Tibial nerve (tissue), 4 donors: ENCODE results near the gene FAM13A. TPM values are rescaled to one million over a fixed set of nuclear protein-coding genes. Genes with fewer than 3 reads are reported as not detected.
"Not testable (repeated sequence)": the region's sequence is repeated elsewhere in the genome, so short reads cannot be mapped to it uniquely, and the experiment has no call there.

Source experiments
- DNase-seq, 2 donors: peaks; one replicate each; pipeline ENCODE4 v3.0.0-alpha.2; 2019; ENCODE audit warnings: low spot score in 2 of 2
- H3K27ac ChIP-seq, 4 donors: fragments of 200-600 bp; sonication (generic) in 3 of 4; one replicate each; pipeline ENCODE4 v1.5.1; 2017 to 2019; ENCODE audit warnings: mild to moderate bottlenecking in 1 of 4
- H3K27me3 ChIP-seq, 2 donors: fragments of 200-600 bp; sonication (generic) in 1 of 2; one replicate each; pipeline versions ENCODE4 v1.5.1 to v1.6.0; 2017 to 2019
- H3K36me3 ChIP-seq, 3 donors: fragments of 200-600 bp; sonication (generic); one replicate each; pipeline ENCODE4 v1.5.1; 2018 to 2019
- H3K4me1 ChIP-seq, 4 donors: fragments of 200-600 bp; sonication (generic) in 3 of 4; one replicate each; pipeline ENCODE4 v1.5.1; 2017 to 2019
- H3K4me3 ChIP-seq, 4 donors: fragments of 200-600 bp; sonication (generic) in 3 of 4; one replicate each; pipeline ENCODE4 v1.5.1; 2017 to 2019; ENCODE audit warnings: mild to moderate bottlenecking in 1 of 4, moderate library complexity in 1 of 4
- H3K9me3 ChIP-seq, 4 donors: fragments of 200-600 bp; sonication (generic) in 3 of 4; one replicate each; pipeline ENCODE4 v1.5.1; 2017 to 2019
- EP300 ChIP-seq, 2 donors: sonication (generic); formaldehyde crosslinking; IDR thresholded peaks; one replicate each; pipeline ENCODE4 v1.6.1; 2017; ENCODE audit warnings: antibody characterized with exemption in 2 of 2, mild to moderate bottlenecking in 1 of 2
- POLR2A ChIP-seq, 2 donors: fragments of 450-650 bp; IDR thresholded peaks; one replicate each; pipeline ENCODE4 v1.6.1; 2017; ENCODE audit warnings: antibody characterized with exemption in 2 of 2, mild to moderate bottlenecking in 2 of 2, moderate library complexity in 2 of 2
- WGBS, 2 donors: methylation state at CpG; one replicate each; pipeline ENCODE4 v1.1.5; 2018; 5-methylcytosine and 5-hydroxymethylcytosine counted together
- total RNA-seq, 4 donors: library from RNA; depleted of rRNA; stranded (reverse); fragments of >200 nt; gene quantifications; one replicate each; pipeline ENCODE4 v1.1.0, GENCODE V29; 2016
- TF ChIP-seq, protein P1 (sequence below), 5 experiments: fragments of 200-600 bp in 3 of 5; fragments of 450-650 bp in 2 of 5; sonication (generic) in 3 of 5; IDR thresholded peaks; one replicate each; pipeline ENCODE4 v1.5.1; 2016 to 2019; ENCODE audit warnings: antibody characterized with exemption in 5 of 5, mild to moderate bottlenecking in 3 of 5, moderate library complexity in 2 of 5

The FAM13A gene
- total RNA-seq, 4 donors from 2014 or later = 48.8 to 77.6 (median 58.8) TPM

DNA sequence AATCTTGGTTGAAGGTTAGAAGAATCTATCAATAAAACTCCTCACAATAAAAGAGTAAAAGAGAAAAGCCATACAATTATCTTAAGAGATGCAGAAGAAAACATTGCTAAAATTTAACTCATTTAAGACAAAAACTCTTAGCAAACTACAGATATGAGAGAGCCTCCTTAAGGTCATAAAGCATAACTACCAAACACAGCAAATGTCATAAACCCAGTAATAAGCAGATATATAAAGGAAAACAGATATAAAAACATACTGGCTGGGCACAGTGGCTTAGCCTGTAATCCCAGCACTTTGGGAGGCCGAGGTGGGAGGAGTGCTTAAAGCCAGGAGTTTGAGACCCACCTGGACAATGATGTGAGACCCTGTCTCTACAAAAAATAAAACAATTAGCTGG, 165.3 kb downstream of the FAM13A start:
- 71 to 88% methylated on average over 1 of the region's 1 CpG for WGBS, 2 donors
- H3K9me3 ChIP-seq = no peaks in the 10 kb centered on the region
- no peaks in the 10 kb centered on the region for H3K36me3 ChIP-seq
- no peak overlapping the region for H3K27ac ChIP-seq
- TF ChIP-seq, protein P1, sequence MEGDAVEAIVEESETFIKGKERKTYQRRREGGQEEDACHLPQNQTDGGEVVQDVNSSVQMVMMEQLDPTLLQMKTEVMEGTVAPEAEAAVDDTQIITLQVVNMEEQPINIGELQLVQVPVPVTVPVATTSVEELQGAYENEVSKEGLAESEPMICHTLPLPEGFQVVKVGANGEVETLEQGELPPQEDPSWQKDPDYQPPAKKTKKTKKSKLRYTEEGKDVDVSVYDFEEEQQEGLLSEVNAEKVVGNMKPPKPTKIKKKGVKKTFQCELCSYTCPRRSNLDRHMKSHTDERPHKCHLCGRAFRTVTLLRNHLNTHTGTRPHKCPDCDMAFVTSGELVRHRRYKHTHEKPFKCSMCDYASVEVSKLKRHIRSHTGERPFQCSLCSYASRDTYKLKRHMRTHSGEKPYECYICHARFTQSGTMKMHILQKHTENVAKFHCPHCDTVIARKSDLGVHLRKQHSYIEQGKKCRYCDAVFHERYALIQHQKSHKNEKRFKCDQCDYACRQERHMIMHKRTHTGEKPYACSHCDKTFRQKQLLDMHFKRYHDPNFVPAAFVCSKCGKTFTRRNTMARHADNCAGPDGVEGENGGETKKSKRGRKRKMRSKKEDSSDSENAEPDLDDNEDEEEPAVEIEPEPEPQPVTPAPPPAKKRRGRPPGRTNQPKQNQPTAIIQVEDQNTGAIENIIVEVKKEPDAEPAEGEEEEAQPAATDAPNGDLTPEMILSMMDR (IDR thresholded peaks at IDR 0.05) = no peak
- TF ChIP-seq EP300 (IDR thresholded peaks at IDR 0.05) (no peak), POLR2A (IDR thresholded peaks at IDR 0.05) (no peak)
- H3K4me1 ChIP-seq = no peaks in the 10 kb centered on the region
- H3K4me3 ChIP-seq = no peak overlapping the region
- DNase-seq = no peak
- H3K27me3 ChIP-seq = no peaks in the 10 kb centered on the region

DNA sequence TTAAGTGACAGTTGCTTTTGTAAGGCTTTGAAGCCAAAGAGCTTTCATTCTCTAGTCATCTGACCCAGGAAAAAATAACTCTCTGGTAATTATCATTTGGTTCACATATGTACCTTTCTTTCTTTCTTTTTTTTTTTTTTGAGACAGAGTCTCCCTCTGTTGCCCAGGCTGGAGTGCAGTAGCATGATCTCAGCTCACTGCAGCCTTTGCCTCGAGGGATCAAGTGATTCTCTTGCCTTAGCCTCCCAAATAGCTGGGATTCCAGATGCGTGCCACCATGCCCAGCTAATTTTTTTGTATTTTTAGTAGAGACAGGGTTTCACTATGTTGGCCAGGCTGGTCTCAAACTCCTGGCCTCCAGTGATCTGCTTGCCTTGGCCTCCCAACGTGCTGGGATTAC, 169.6 kb downstream of the FAM13A start:
- H3K4me3 ChIP-seq, H3K4me1 ChIP-seq, H3K27me3 ChIP-seq, H3K9me3 ChIP-seq, DNase-seq, H3K27ac ChIP-seq, H3K36me3 ChIP-seq: not testable (repeated sequence)
- WGBS, 2 donors = 65 to 70% methylated on average over 3 of the region's 3 CpGs

DNA sequence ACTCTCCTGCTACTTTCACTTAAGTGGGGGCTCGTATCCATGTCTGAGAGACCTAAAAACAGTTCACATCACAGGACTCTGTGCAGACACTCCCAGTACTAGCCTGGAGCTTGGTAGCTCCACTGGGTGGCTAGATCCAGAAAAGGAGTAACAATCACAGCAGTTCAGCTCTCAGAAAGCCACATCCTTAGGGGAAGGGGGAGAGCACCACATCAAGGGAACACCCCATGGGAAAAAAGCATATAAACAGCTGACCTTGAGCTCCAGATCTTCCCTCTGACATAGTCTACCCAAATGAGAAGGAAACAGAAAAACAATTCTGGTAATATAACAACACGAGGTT, 175.8 kb downstream of the FAM13A start:
- H3K27ac ChIP-seq = no peak overlapping the region
- no peak overlapping the region for H3K4me3 ChIP-seq
- no peak for TF ChIP-seq EP300 (IDR thresholded peaks at IDR 0.05)
- TF ChIP-seq POLR2A (IDR thresholded peaks at IDR 0.05) = no peak
- TF ChIP-seq, protein P1 (IDR thresholded peaks at IDR 0.05) = no peak
- peaks cover 0 to 9% (median 0%) of the 10 kb centered on the region in 4 donors for H3K9me3 ChIP-seq
- no peaks in the 10 kb centered on the region for H3K36me3 ChIP-seq
- no peak for DNase-seq
- no peaks in the 10 kb centered on the region for H3K27me3 ChIP-seq
- 53 to 62% methylated on average over 2 of the region's 2 CpGs for WGBS, 2 donors
- peaks cover 0 to 15% (median 0%) of the 10 kb centered on the region in 4 donors for H3K4me1 ChIP-seq

DNA sequence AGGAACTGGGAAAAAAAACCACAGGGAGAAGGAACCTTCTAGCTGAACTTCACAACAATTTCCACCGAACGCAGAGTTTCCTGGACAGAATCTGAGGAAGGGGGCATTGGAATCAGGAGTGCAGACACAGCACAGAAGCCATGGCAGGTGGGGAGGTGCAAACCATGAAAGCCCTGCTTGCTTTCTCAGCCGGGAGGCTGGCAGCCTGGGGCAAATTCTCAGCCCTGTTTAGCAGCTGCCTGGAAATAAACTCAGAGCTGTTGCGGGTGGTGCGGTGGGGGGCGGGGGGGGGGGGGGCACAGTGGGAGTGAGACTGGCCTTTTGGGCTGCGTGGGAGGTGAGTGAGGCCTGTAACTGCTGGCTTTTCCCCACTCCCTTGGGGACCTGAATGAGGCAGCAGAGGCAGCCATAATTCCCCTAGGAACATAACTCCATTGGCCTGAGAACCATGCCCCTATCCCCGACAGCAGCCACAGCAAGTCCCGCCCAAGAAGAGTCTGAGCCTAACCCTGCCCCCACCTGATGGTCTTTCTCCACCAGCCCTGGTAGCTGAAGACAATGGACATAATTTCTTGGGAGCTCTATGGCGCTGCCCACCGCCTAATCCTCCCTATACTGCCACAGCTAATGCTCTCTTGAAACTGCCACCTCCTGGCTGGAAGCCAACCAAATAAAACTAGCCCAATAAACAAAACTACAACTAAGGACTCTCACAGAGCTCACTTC, 176.3 kb downstream of the FAM13A start:
- Histone ChIP-seq H3K4me3 (no peak overlapping the region), H3K4me1 (peaks cover 0 to 15% (median 0%) of the 10 kb centered on the region in 4 donors), H3K36me3 (no peaks in the 10 kb centered on the region), H3K9me3 (peaks cover 0 to 9% (median 0%) of the 10 kb centered on the region in 4 donors), H3K27ac (no peak overlapping the region), H3K27me3 (no peaks in the 10 kb centered on the region)
- TF ChIP-seq POLR2A (IDR thresholded peaks at IDR 0.05) = no peak
- TF ChIP-seq, protein P1 (IDR thresholded peaks at IDR 0.05) = no peak
- no peak for DNase-seq
- WGBS, 2 donors = 68 to 70% methylated on average over 7 to 11 of the region's 11 CpGs

DNA sequence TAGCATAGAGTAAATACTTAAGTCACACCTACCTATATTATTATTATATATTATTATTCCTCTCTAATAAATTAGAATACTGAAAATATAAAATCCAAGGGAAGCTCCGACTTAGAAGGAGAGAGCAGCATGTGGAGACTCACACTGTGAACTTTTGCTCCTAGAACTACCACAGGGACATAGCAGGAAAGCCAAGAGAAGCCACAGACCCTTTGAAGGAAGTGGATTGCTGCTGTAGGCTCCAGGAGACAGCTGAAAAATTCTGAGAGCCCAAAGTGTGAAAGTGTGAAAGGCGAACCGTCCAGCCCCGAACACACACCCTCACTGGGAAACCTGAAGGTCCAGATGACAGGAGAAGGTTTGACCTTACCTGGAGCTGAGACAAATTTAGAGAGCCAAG, 177.0 kb downstream of the FAM13A start:
- Histone ChIP-seq H3K27me3 (no peaks in the 10 kb centered on the region), H3K4me3 (no peak overlapping the region), H3K36me3 (no peaks in the 10 kb centered on the region), H3K4me1 (peaks cover 0 to 15% (median 0%) of the 10 kb centered on the region in 4 donors), H3K9me3 (peaks cover 0 to 9% (median 0%) of the 10 kb centered on the region in 4 donors), H3K27ac (no peak overlapping the region)
- TF ChIP-seq EP300 (IDR thresholded peaks at IDR 0.05) (no peak), POLR2A (IDR thresholded peaks at IDR 0.05) (no peak)
- TF ChIP-seq, protein P1 (IDR thresholded peaks at IDR 0.05) = no peak
- no peak for DNase-seq
- WGBS, 2 donors = 58 to 80% methylated on average over 4 of the region's 4 CpGs
